IMR-90 (cell line): ENCODE measurements around the gene GRIK3. TPM values are rescaled to one million over a fixed set of nuclear protein-coding genes. Genes with fewer than 3 reads are reported as not detected.
A peak's percentile ranks its signal among the peaks of the same experiment; 100 is the strongest.

ENCODE experiments used
- ATAC-seq: fragments of 200-7000 bp; cut with Tn5 transposase; 2 replicates; pipeline ENCODE4 v1.9.1; 2020; ENCODE audit warnings: low read depth, mild to moderate bottlenecking, moderate library complexity
- BruUV-seq: library from RNA; stranded (reverse); fragments of 400-500 nt; replicated peaks from 2 replicates; lab custom pipeline; 2021; lab: Mats Ljungman, UMichigan
- CTCF ChIA-PET: fragments of 300-600 bp; formaldehyde crosslinking; extraction: SDS; loops from one replicate; lab custom pipeline; 2021; ENCODE audit warnings: antibody characterized with exemption; lab: Yijun Ruan, JAX
- POLR2A ChIA-PET: fragments of 300-600 bp; sonication (Branson Sonifier 250); formaldehyde crosslinking; loops from one replicate; lab custom pipeline; 2022; ENCODE audit warnings: antibody characterized with exemption; ENCODE audit not compliant: unreplicated experiment; lab: Charles Lee
- DNase-seq: peaks from one replicate; pipeline ENCODE4 v3.0.0; 2013
- H2AFZ ChIP-seq: replicated peaks from 2 replicates; pipeline ENCODE3; 2013; ENCODE audit warnings: low read length, mild to moderate bottlenecking; ENCODE audit not compliant: poor library complexity
- H2AK5ac ChIP-seq: 2 replicates; pipeline ENCODE4 v1.6.1; 2013; ENCODE audit warnings: low read depth, low read length, inconsistent platforms
- H2AK9ac ChIP-seq: replicated peaks from 2 replicates; pipeline ENCODE3; 2013; ENCODE audit warnings: mild to moderate bottlenecking, low read depth, low read length, moderate library complexity; ENCODE audit not compliant: poor library complexity
- H2BK120ac ChIP-seq: 2 replicates; pipeline ENCODE4 v1.6.1; 2013; ENCODE audit warnings: low read depth, low read length, inconsistent platforms
- H2BK15ac ChIP-seq: 3 replicates; pipeline ENCODE4 v1.6.1; 2013; ENCODE audit warnings: low read depth, low read length, inconsistent platforms
- H2BK20ac ChIP-seq: 2 replicates; pipeline ENCODE4 v1.6.1; 2013; ENCODE audit warnings: low read depth, mild to moderate bottlenecking, inconsistent platforms, low read length, moderate library complexity
- H2BK5ac ChIP-seq: 2 replicates; pipeline ENCODE4 v1.6.1; 2013; ENCODE audit warnings: mild to moderate bottlenecking, low read depth, low read length, inconsistent platforms; ENCODE audit not compliant: poor library complexity, severe bottlenecking
- H3K14ac ChIP-seq: replicated peaks from 2 replicates; pipeline ENCODE4 v1.6.1; 2013; ENCODE audit warnings: low read depth, low read length, inconsistent platforms
- H3K18ac ChIP-seq: 2 replicates; pipeline ENCODE4 v1.6.1; 2013; ENCODE audit warnings: low read depth, low read length, control low read depth
- H3K23ac ChIP-seq: 2 replicates; pipeline ENCODE4 v1.6.1; 2013; ENCODE audit warnings: low read depth, low read length, inconsistent platforms
- H3K27ac ChIP-seq: 2 replicates; pipeline ENCODE4 v1.5.1; 2013; ENCODE audit warnings: mild to moderate bottlenecking, control low read depth, low read length; ENCODE audit not compliant: insufficient read depth
- H3K27me3 ChIP-seq: 2 replicates; pipeline ENCODE4 v1.6.1; 2013; ENCODE audit warnings: low read length; ENCODE audit not compliant: control insufficient read depth, insufficient read depth
- H3K36me3 ChIP-seq: 2 replicates; pipeline ENCODE4 v1.6.1; 2013; ENCODE audit warnings: low read length, mixed read lengths; ENCODE audit not compliant: control insufficient read depth, insufficient read depth
- H3K4ac ChIP-seq: 2 replicates; pipeline ENCODE4 v1.6.1; 2013; ENCODE audit warnings: low read depth, low read length, inconsistent platforms
- H3K4me1 ChIP-seq: 2 replicates; pipeline ENCODE4 v1.6.1; 2013; ENCODE audit warnings: low read length, mixed read lengths; ENCODE audit not compliant: control insufficient read depth, insufficient read depth
- H3K4me2 ChIP-seq: 2 replicates; pipeline ENCODE4 v1.6.1; 2013; ENCODE audit warnings: low read depth, mild to moderate bottlenecking, control low read depth, low read length, moderate library complexity
- H3K4me3 ChIP-seq: 2 replicates; pipeline ENCODE4 v1.5.1; 2013; ENCODE audit warnings: low read depth, mild to moderate bottlenecking, control low read depth, low read length, moderate library complexity; ENCODE audit not compliant: insufficient read depth
- H3K56ac ChIP-seq: 2 replicates; pipeline ENCODE4 v1.6.1; 2013; ENCODE audit warnings: low read length, inconsistent platforms; ENCODE audit not compliant: insufficient read depth; ENCODE audit errors: extremely low read depth
- H3K79me1 ChIP-seq, 2 experiments: 2 replicates each; pipeline ENCODE4 v1.6.1; 2013; ENCODE audit warnings: low read length in 2 of 2, inconsistent platforms in 1 of 2, low read depth in 1 of 2
- H3K9ac ChIP-seq: 2 replicates; pipeline ENCODE4 v1.6.1; 2013; ENCODE audit warnings: low read depth, low read length, control low read depth
- H3K9me1 ChIP-seq: 2 replicates; pipeline ENCODE4 v1.6.1; 2013; ENCODE audit warnings: low read length, inconsistent platforms; ENCODE audit not compliant: insufficient read depth
- H3K9me3 ChIP-seq: 2 replicates; pipeline ENCODE4 v1.6.1; 2013; ENCODE audit warnings: low read length; ENCODE audit not compliant: control insufficient read depth, insufficient read depth
- H4K20me1 ChIP-seq: 2 replicates; pipeline ENCODE4 v1.6.1; 2013; ENCODE audit warnings: low read length, inconsistent platforms; ENCODE audit not compliant: insufficient read depth
- H4K5ac ChIP-seq: 2 replicates; pipeline ENCODE4 v1.6.1; 2013; ENCODE audit warnings: mild to moderate bottlenecking, low read depth, low read length, control low read depth
- H4K8ac ChIP-seq, 2 experiments: 2 replicates each; pipeline ENCODE4 v1.6.1; 2013; ENCODE audit warnings: low read depth in 2 of 2, low read length in 2 of 2, control low read depth in 1 of 2, inconsistent platforms in 1 of 2
- H4K91ac ChIP-seq: 2 replicates; pipeline ENCODE4 v1.6.1; 2013; ENCODE audit warnings: low read depth, low read length, inconsistent platforms; ENCODE audit not compliant: insufficient read depth
- CEBPB ChIP-seq: IDR thresholded peaks from 2 replicates; pipeline ENCODE4 v1.6.1; 2012; ENCODE audit warnings: low read depth, low read length, improper control_type of control experiment
- POLR2A ChIP-seq: IDR thresholded peaks from 2 replicates; pipeline ENCODE4 v1.6.1; 2012; ENCODE audit warnings: mild to moderate bottlenecking, low read depth, low read length
- RFX5 ChIP-seq: IDR thresholded peaks from 2 replicates; pipeline ENCODE4 v1.8.0; 2012; ENCODE audit warnings: low read depth, mild to moderate bottlenecking, low read length, moderate library complexity
- WGBS, 2 experiments: methylation state at CpG; one replicate each; pipeline versions ENCODE4 v1.1.5 to v1.1.7; 2013; ENCODE audit warnings: missing lambda C conversion rate in 2 of 2; ENCODE audit not compliant: insufficient read length in 1 of 2; ENCODE audit errors: extremely low coverage in 2 of 2; 5-methylcytosine and 5-hydroxymethylcytosine counted together
- dilution Hi-C: fragments of 300-500 bp; cut with HindIII; formaldehyde crosslinking; loops from one replicate; pipeline ENCODE4 v1.14.3; 2018; ENCODE audit warnings: low sequenced_read_pairs; ENCODE audit not compliant: unreplicated experiment
- in situ Hi-C: fragments of 300-500 bp; cut with MboI; formaldehyde crosslinking; loops from 3 replicates; pipeline ENCODE4 v1.14.3; 2019; ENCODE audit warnings: low sequenced_read_pairs, inconsistent platforms, mixed read lengths
- intact Hi-C: fragments of 100-400 bp; cut with micrococcal nuclease; formaldehyde crosslinking; loops from 2 replicates; pipeline ENCODE4 v1.10.0; 2022
- polyA plus RNA-seq, 3 experiments: library from polyadenylated mRNA; depleted of rRNA; stranded (reverse); fragments of >200 nt; gene quantifications; 2 replicates each; pipeline ENCODE4 v1.2.3, GENCODE V29; 2012; ENCODE audit warnings: low replicate concordance in 1 of 3
- total RNA-seq: library from RNA; depleted of rRNA; stranded (reverse); fragments of >200 nt; gene quantifications from 2 replicates; pipeline ENCODE4 v1.2.3, GENCODE V29; 2012
- TF ChIP-seq, protein P1 (sequence below): fragments of 150-350 bp; IDR thresholded peaks from 2 replicates; pipeline ENCODE4 v1.6.1; 2017; ENCODE audit warnings: mild to moderate bottlenecking, antibody characterized with exemption, low read length, low read depth

The GRIK3 gene
- total and polyA plus RNA-seq, 2 of the 4 experiments (the other 2 are of a cell fraction) = not detected

DNA sequence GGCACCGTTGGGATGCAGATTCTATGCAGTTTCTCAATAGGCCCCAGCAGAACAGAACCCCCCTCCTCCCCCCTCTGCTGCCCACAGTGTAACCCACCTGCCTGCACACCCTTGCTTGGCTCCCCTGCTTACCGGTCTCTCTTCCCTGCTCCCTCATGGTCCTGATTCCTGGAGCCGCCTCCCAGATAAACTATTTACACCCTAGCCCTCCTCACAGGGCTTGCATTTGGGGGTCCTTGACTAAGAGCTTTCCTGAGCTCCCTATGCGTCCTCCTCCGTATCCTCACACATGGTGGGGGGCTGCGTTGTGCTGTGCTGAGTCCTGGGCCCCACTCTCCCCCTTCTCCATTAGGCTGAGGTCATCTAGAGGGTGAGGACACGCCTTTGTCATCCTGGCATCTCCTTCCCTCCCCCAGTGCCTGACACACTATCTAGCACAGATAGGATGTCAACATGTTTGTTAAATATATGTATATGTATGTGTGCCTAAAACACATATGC lies 121.9 kb downstream of the GRIK3 start:
- Histone ChIP-seq H4K8ac (no peak overlapping the region), H3K79me1 (no peaks in the 10 kb centered on the region), H3K36me3 (no peaks in the 10 kb centered on the region), H2BK120ac (no peak overlapping the region), H4K20me1 (no peaks in the 10 kb centered on the region), H3K9me3 (no peaks in the 10 kb centered on the region), H3K18ac (no peak overlapping the region), H4K5ac (no peak overlapping the region), H3K56ac (no peak overlapping the region), H3K9me1 (no peaks in the 10 kb centered on the region), H2AK5ac (no peak overlapping the region), H2BK15ac (no peak overlapping the region), H3K4me2 (no peak overlapping the region), H3K23ac (no peak overlapping the region), H3K9ac (no peak overlapping the region), H2BK20ac (no peak overlapping the region), H3K14ac (no peak overlapping the region), H2AFZ (peak overlapping the region; percentile 32), H2AK9ac (no peak overlapping the region), H3K27ac (no peak overlapping the region), H3K27me3 (no peaks in the 10 kb centered on the region), H3K4ac (no peak overlapping the region), H3K4me1 (no peaks in the 10 kb centered on the region), H2BK5ac (no peak overlapping the region), H4K91ac (no peak overlapping the region), H3K4me3 (no peak overlapping the region)
- ChIA-PET CTCF (no interaction called here), POLR2A (no interaction called here)
- in situ Hi-C loops (no loop called here), intact Hi-C loops (no loop called here), dilution Hi-C loops (no loop called here)
- 30% methylated on average over 2 of the region's 7 CpGs; no CpG with 5 or more reads in 1 of the 2 experiments for WGBS, 2 experiments
- BruUV-seq = no TSS peak
- DNase-seq (no peak), ATAC-seq (no peak)
- no peak for TF ChIP-seq CEBPB
- TF ChIP-seq, protein P1, sequence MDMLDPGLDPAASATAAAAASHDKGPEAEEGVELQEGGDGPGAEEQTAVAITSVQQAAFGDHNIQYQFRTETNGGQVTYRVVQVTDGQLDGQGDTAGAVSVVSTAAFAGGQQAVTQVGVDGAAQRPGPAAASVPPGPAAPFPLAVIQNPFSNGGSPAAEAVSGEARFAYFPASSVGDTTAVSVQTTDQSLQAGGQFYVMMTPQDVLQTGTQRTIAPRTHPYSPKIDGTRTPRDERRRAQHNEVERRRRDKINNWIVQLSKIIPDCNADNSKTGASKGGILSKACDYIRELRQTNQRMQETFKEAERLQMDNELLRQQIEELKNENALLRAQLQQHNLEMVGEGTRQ = no peak
- no peak for TF ChIP-seq RFX5
- TF ChIP-seq POLR2A = no peak
